ENCODE data around the gene SELENOH.

DNA sequence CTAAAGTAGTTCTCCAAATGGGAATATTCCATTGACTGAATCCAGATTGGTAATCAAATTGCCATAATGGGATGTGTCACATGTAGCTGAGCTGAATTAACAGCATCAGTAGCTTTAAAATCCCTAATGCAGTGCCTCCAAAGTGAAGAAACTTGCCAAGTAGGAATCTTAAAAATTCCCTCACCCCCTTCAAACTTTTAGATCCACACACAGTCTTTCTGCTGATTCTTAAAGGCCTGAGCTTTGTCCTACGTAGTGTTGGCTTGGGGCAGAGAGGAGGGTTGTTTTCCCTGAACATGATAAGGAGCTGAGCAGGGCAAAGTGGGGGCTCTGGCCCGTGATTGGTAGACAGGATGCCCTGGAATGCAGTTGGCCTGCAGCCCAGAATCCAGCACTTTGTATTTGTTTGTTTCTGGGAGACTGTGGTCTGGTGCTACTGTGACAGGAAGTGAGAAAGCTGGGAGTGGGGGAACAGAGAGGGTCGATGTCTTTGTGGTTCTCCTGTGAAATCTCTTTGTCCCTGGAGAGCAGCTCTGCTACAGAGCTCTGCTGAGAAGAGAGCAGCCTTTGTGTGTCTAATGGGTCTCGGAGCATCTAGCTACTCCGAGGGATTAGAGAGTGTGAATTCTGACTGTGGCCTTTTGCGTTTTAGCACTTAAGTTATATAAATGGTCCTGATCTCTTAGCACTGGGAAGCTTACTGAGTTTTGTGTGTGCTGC lies 37.2 kb downstream of the SELENOH start:
- TF ChIP-seq TAF1 (IDR thresholded peaks at IDR 0.05; ENCODE audit: borderline replicate concordance, insufficient read depth, low read length), result no peak
- TF ChIP-seq POLR2AphosphoS5 (IDR thresholded peaks at IDR 0.05; ENCODE audit: low read depth, low read length), result no peak
- no peak for TF ChIP-seq REST (IDR thresholded peaks at IDR 0.05; ENCODE audit: insufficient read depth in 1 of 2, low read depth in 2 of 2, low read length in 2 of 2)
- TF ChIP-seq SIN3A (IDR thresholded peaks at IDR 0.05; ENCODE audit: borderline replicate concordance, insufficient read depth, low read length), result no peak
- TF ChIP-seq FOXP2 (optimal IDR thresholded peaks at IDR 0.05; ENCODE audit: borderline replicate concordance, extremely low read depth, extremely low read length, insufficient read depth), result peak; percentile 62

Measured in PFSK-1 (cell line).